K562 (cell line): ENCODE data around the gene TNN. TPM values are rescaled to one million over a fixed set of nuclear protein-coding genes. Genes with fewer than 3 reads are reported as not detected.

Source experiments
- BMI1 ChIP-seq: fragments of 150-350 bp; IDR thresholded peaks from 2 replicates; pipeline ENCODE4 v1.6.1; 2014; ENCODE audit warnings: low read length
- CREBBP ChIP-seq: IDR thresholded peaks from one replicate; pipeline ENCODE4 v1.6.1; 2012; ENCODE audit warnings: low read depth, mild to moderate bottlenecking, control low read depth, inconsistent platforms, low read length
- DACH1 ChIP-seq: fragments of 450-650 bp; IDR thresholded peaks from 2 replicates; pipeline ENCODE4 v1.6.1; 2018; ENCODE audit not compliant: partially characterized antibody
- ELK3 ChIP-seq: fragments of 450-650 bp; formaldehyde crosslinking; IDR thresholded peaks from 2 replicates; pipeline ENCODE4 v1.4.0; 2020; ENCODE audit warnings: mild to moderate bottlenecking
- ERF ChIP-seq: fragments of 450-650 bp; formaldehyde crosslinking; IDR thresholded peaks from 2 replicates; pipeline ENCODE4 v1.4.0; 2020; ENCODE audit warnings: mild to moderate bottlenecking, mixed read lengths
- ID3 ChIP-seq, 2 experiments: fragments of 250-450 bp in 1 of 2; fragments of 450-650 bp in 1 of 2; sonication (Bioruptor Pico) in 1 of 2; IDR thresholded peaks; 2 replicates each; pipeline versions ENCODE4 v1.6.1 to v1.8.0; 2016 to 2021; ENCODE audit warnings: mild to moderate bottlenecking in 2 of 2, moderate library complexity in 2 of 2, missing compliant biosample characterization in 1 of 2, missing genetic modification characterization in 1 of 2
- KDM4B ChIP-seq, 2 experiments: fragments of 450-650 bp in 1 of 2; sonication (generic) in 1 of 2; IDR thresholded peaks; 2 replicates each; pipeline ENCODE4 v1.6.1; 2016 to 2017; ENCODE audit warnings: borderline replicate concordance in 2 of 2, antibody characterized with exemption in 1 of 2, low read depth in 1 of 2, mild to moderate bottlenecking in 1 of 2
- MECOM ChIP-seq: fragments of 250-450 bp; sonication (Bioruptor Pico); IDR thresholded peaks from 2 replicates; pipeline ENCODE4 v1.8.0; 2022; ENCODE audit warnings: inconsistent platforms
- NBN ChIP-seq: fragments of 450-650 bp; IDR thresholded peaks from 2 replicates; pipeline ENCODE4 v1.6.1; 2016; ENCODE audit warnings: low read depth, mild to moderate bottlenecking
- NONO ChIP-seq, 2 experiments: fragments of 200-400 bp in 1 of 2; fragments of 450-650 bp in 1 of 2; formaldehyde crosslinking in 1 of 2; IDR thresholded peaks; 2 replicates each; pipeline ENCODE4 v1.6.1; 2017; ENCODE audit warnings: low read depth in 2 of 2, mild to moderate bottlenecking in 2 of 2, moderate library complexity in 2 of 2, low read length in 1 of 2
- PTRF ChIP-seq: fragments of 450-650 bp; IDR thresholded peaks from 2 replicates; pipeline ENCODE4 v1.6.1; 2016; ENCODE audit warnings: mild to moderate bottlenecking, missing genetic modification characterization, missing compliant biosample characterization
- SNAPC5 ChIP-seq: fragments of 250-450 bp; sonication (Bioruptor Pico); IDR thresholded peaks from 2 replicates; pipeline ENCODE4 v1.8.0; 2021; ENCODE audit warnings: moderate library complexity, mild to moderate bottlenecking, inconsistent platforms
- SOX6 ChIP-seq: fragments of 450-650 bp; IDR thresholded peaks from 2 replicates; pipeline ENCODE4 v1.6.1; 2014; ENCODE audit warnings: mild to moderate bottlenecking
- SUPT5H ChIP-seq: fragments of 450-650 bp; IDR thresholded peaks from 2 replicates; pipeline ENCODE4 v1.6.1; 2016
- TRIM25 ChIP-seq: fragments of 450-650 bp; IDR thresholded peaks from 2 replicates; pipeline ENCODE4 v1.7.0; 2016; ENCODE audit warnings: borderline replicate concordance
- USF1 ChIP-seq: sonication (generic); formaldehyde crosslinking; IDR thresholded peaks from 2 replicates; pipeline ENCODE4 v1.9.0; 2022; ENCODE audit warnings: mild to moderate bottlenecking, missing genetic modification reagents
- WHSC1 ChIP-seq: IDR thresholded peaks from one replicate; pipeline ENCODE4 v1.6.1; 2012; ENCODE audit warnings: low read length, control low read depth, inconsistent platforms
- ZBTB43 ChIP-seq: sonication (generic); formaldehyde crosslinking; IDR thresholded peaks from 2 replicates; pipeline ENCODE4 v1.8.0; 2023; ENCODE audit warnings: mild to moderate bottlenecking, missing genetic modification reagents
- ZC3H8 ChIP-seq: fragments of 450-650 bp; IDR thresholded peaks from 2 replicates; pipeline ENCODE4 v1.6.1; 2017
- ZEB2 ChIP-seq: fragments of 450-650 bp; IDR thresholded peaks from 2 replicates; pipeline ENCODE4 v1.6.1; 2016
- ZFPM2 ChIP-seq: fragments of 250-450 bp; sonication (Bioruptor Pico); IDR thresholded peaks from 2 replicates; pipeline ENCODE4 v1.5.1; 2022; ENCODE audit warnings: mild to moderate bottlenecking
- ZNF12 ChIP-seq: sonication (generic); formaldehyde crosslinking; IDR thresholded peaks from 2 replicates; pipeline ENCODE4 v1.4.0; 2020; ENCODE audit warnings: mild to moderate bottlenecking, missing genetic modification reagents
- ZNF551 ChIP-seq: fragments of 250-450 bp; sonication (Bioruptor Pico); IDR thresholded peaks from 2 replicates; pipeline ENCODE4 v1.5.0; 2021; ENCODE audit warnings: mild to moderate bottlenecking, moderate library complexity
- ZSCAN29 ChIP-seq: fragments of 450-650 bp; IDR thresholded peaks from 2 replicates; pipeline ENCODE4 v1.6.1; 2017
- polyA plus RNA-seq, 8 experiments: library from polyadenylated mRNA; depleted of rRNA in 4 of 8; stranded (reverse) in 5 of 8; unstranded in 3 of 8; fragments of >200 nt; fragmentation: Nextera tagmentation in 2 of 8; fragmentation: Illumina TruSeq in 1 of 8; extraction: Ambion mirVana in 2 of 8; extraction: Trizol in 1 of 8; gene quantifications; 2 replicates each; pipeline versions ENCODE4 v1.2.1 to v1.2.3, GENCODE V29; 2011 to 2014; ENCODE audit warnings: inconsistent platforms in 1 of 8, missing spikeins in 1 of 8
- total RNA-seq, 7 experiments: library from RNA; depleted of rRNA in 6 of 7; stranded (reverse); fragments of >200 nt in 6 of 7; fragmentation: Illumina TruSeq in 2 of 7; extraction: Trizol in 2 of 7; gene quantifications; 2 replicates each; pipeline versions ENCODE4 v1.2.1 to v1.2.3, GENCODE V29; 2011 to 2021; ENCODE audit warnings: low replicate concordance in 1 of 7

The TNN gene
- total and polyA plus RNA-seq, 9 of the 15 experiments (the other 6 are each of a cell fraction or from before 2014, with no cell fraction given) = 0.01 to 0.09 (median 0.07) TPM; not detected in 4

- TF ChIP-seq TRIM25 = 0 out of 2 replicates have a peak, but pooled peaks have one; percentile 15
- TF ChIP-seq ZFPM2 (CRISPR knock-in tag) = no peak
- TF ChIP-seq ID3 (CRISPR knock-in tag; IDR thresholded peaks at IDR 0.05) = no peak
- no peak for TF ChIP-seq ID3 (tag; IDR thresholded peaks at IDR 0.05)
- TF ChIP-seq ELK3 (CRISPR knock-in tag) = no peak
- TF ChIP-seq BMI1 = no peak
- peak; percentile 29; the same call in 1 of the 2 replicates for TF ChIP-seq SOX6
- TF ChIP-seq NBN = 0 out of 2 replicates have a peak, but pooled peaks have one; percentile 30
- TF ChIP-seq PTRF (tag) = no peak
- no peak for TF ChIP-seq ZNF551 (CRISPR knock-in tag)
- TF ChIP-seq NONO (IDR thresholded peaks at IDR 0.05; ENCODE audit: low read depth in 2 of 2, low read length in 1 of 2) = peak in 1 of 2 experiments; percentile 19; a peak in 1 of 4 replicates
- TF ChIP-seq ZNF12 = peak; percentile 71; the same call in 1 of the 2 replicates
- TF ChIP-seq KDM4B (IDR thresholded peaks at IDR 0.05; ENCODE audit: borderline replicate concordance in 2 of 2, low read depth in 1 of 2) = no peak; a peak in 1 of 4 replicates
- TF ChIP-seq WHSC1 = no peak
- TF ChIP-seq USF1 (CRISPR knock-in tag) = peak; percentile 58
- TF ChIP-seq SUPT5H = peak; percentile 93
- no peak for TF ChIP-seq ZC3H8
- no peak for TF ChIP-seq MECOM (CRISPR knock-in tag)
- no peak for TF ChIP-seq ZEB2
- TF ChIP-seq DACH1 = no peak
- TF ChIP-seq ZSCAN29 = no peak
- TF ChIP-seq ERF (CRISPR knock-in tag) = 0 out of 2 replicates have a peak, but pooled peaks have one; percentile 30
- no peak for TF ChIP-seq SNAPC5 (CRISPR knock-in tag)
- no peak for TF ChIP-seq ZBTB43
- TF ChIP-seq CREBBP = no peak
Observed at GRCh38 chr1:175023043-175023921, 44.4 kb upstream of the TNN start, which contains the start of gene MRPS14 (continued).
